Stimulated activated naive CD4-positive, alpha-beta T cell (primary cell): ENCODE data around the gene PLEKHH3.
"Not testable (repeated sequence)": the region's sequence is repeated elsewhere in the genome, so short reads cannot be mapped to it uniquely, and the experiment has no call there.

Experiments
- DNase-seq, 6 experiments: peaks; one replicate each; lab custom pipeline; 2025; lab: John Stamatoyannopoulos, UW

The PLEKHH3 gene

GRCh38 chr17:42629411-42630009 is 47.3 kb downstream of the PLEKHH3 start:
- no peak for DNase-seq

GRCh38 chr17:42627032-42627764 is 49.6 kb downstream of the PLEKHH3 start:
- not testable (repeated sequence) for DNase-seq

GRCh38 chr17:42623732-42624596 is 52.8 kb downstream of the PLEKHH3 start:
- DNase-seq, result no peak

DNA sequence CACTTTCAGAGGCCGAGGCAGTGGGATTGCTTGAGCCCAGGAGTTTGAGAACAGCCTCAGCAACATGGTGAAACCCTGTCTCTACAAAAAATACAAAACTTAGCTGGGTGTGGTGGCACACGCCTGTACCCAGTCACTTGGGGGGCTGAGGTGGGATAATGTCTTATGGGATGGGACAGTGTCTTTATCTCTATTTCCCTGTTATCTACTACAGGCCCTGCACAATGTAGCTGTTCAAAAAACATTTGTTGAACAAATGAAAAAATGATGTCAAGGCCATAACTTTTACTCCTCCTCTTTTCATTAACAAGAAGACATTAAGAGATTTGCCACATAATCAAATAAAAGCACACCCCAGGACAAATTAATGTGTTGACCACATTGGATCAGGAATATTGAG is 53.5 kb downstream of the PLEKHH3 start:
- no peak for DNase-seq

DNA sequence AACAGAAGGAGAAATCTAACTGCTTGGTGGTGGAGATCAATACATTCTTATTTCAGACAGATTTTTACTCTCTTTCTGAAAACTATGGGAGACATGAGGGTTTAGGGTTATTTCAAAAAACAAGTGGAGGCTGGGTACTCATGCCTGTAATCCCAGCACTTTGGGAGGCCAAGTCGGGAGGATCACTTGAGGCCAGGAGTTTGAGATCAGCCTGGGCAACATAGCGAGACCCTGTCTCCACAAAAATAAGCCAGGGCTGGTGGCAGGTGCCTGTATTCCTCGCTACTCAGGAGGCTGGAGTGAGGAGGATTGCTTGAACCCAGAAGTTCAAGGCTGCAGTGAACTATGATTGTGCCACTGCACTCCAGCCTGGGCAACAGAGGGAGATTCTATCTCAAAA is 54.8 kb downstream of the PLEKHH3 start:
- not testable (repeated sequence) for DNase-seq

GRCh38 chr17:42618442-42619150 is 58.2 kb downstream of the PLEKHH3 start:
- DNase-seq, result no peak

DNA sequence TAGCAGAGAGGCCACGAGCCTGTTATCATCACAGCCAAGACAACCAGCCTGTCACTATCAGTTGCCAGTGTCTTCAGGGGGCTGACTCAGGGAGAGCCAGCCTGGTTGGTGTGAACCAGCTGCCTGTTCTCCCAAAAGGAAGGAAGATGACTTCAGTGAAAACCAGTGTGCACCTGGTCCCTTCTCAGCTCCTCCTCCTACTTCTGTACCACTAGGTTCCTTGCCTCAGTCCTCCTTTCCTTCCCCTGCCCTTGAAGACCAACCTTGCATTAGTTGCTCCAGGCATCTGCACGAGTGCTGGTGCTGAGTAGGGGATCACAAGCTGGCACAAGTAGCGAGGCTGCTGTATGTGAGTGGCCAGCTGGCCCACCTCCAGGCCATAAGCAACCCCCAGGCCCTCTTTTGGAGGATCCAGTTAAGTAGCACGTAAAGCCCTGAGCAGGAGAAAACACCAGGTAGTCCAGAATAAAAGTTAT is 58.8 kb downstream of the PLEKHH3 start:
- DNase-seq, result no peak
